K562 (cell line): ENCODE results near the gene POLD4. TPM values are rescaled to one million over a fixed set of nuclear protein-coding genes. Genes with fewer than 3 reads are reported as not detected.

Experiments
- ARID1B ChIP-seq: fragments of 450-650 bp; IDR thresholded peaks from 2 replicates; pipeline ENCODE4 v1.6.1; 2016; ENCODE audit warnings: antibody characterized with exemption, mild to moderate bottlenecking, inconsistent platforms
- C11orf30 ChIP-seq: fragments of 450-650 bp; IDR thresholded peaks from 2 replicates; pipeline ENCODE4 v1.6.1; 2016; ENCODE audit warnings: low read depth, mild to moderate bottlenecking
- CBX3 ChIP-seq, 2 experiments: IDR thresholded peaks; 1 replicate in 1 of 2; 2 replicates in 1 of 2; pipeline ENCODE4 v1.6.1; 2012; ENCODE audit warnings: inconsistent platforms in 2 of 2, low read length in 2 of 2, borderline replicate concordance in 1 of 2, control low read depth in 1 of 2
- CXXC5 ChIP-seq: fragments of 250-450 bp; sonication (Bioruptor Pico); IDR thresholded peaks from 2 replicates; pipeline ENCODE4 v1.8.0; 2022; ENCODE audit warnings: inconsistent platforms, mild to moderate bottlenecking, moderate library complexity
- DLX4 ChIP-seq: fragments of 250-450 bp; sonication (Bioruptor Pico); IDR thresholded peaks from 2 replicates; pipeline ENCODE4 v1.6.1; 2021; ENCODE audit warnings: mild to moderate bottlenecking
- ELK1 ChIP-seq: sonication (generic); formaldehyde crosslinking; IDR thresholded peaks from 2 replicates; pipeline ENCODE4 v1.8.1; 2022; ENCODE audit warnings: missing genetic modification reagents
- EP300 ChIP-seq: IDR thresholded peaks from 2 replicates; pipeline ENCODE4 v1.6.1; 2012; ENCODE audit warnings: low read length, improper control_type of control experiment
- ETV1 ChIP-seq: fragments of 450-650 bp; conservative IDR thresholded peaks from 2 replicates; pipeline ENCODE4 v1.6.1; 2016; ENCODE audit warnings: missing genetic modification characterization, control low read depth, low read depth, missing compliant biosample characterization
- JUNB ChIP-seq: fragments of 450-650 bp; formaldehyde crosslinking; conservative IDR thresholded peaks from 2 replicates; pipeline ENCODE4 v1.4.0; 2020; ENCODE audit warnings: mild to moderate bottlenecking
- MTA3 ChIP-seq: fragments of 450-650 bp; formaldehyde crosslinking; IDR thresholded peaks from 2 replicates; pipeline ENCODE4 v1.6.1; 2017; ENCODE audit warnings: mild to moderate bottlenecking, borderline replicate concordance
- MYNN ChIP-seq, 2 experiments: sonication (generic); formaldehyde crosslinking in 1 of 2; IDR thresholded peaks; 2 replicates each; pipeline versions ENCODE4 v1.5.0 to v1.6.1; 2016 to 2020; ENCODE audit warnings: antibody characterized with exemption in 1 of 2, missing genetic modification reagents in 1 of 2
- NFYB ChIP-seq: IDR thresholded peaks from 2 replicates; pipeline ENCODE4 v1.6.1; 2011; ENCODE audit warnings: mild to moderate bottlenecking, moderate library complexity; ENCODE audit not compliant: insufficient read length; ENCODE audit errors: extremely low read depth
- NR2C2 ChIP-seq, 2 experiments: fragments of 200-800 bp in 1 of 2; sonication (Bioruptor generic) in 1 of 2; sonication (generic) in 1 of 2; formaldehyde crosslinking in 1 of 2; IDR thresholded peaks; 2 replicates each; pipeline versions ENCODE4 v1.6.1 to v1.8.0; 2016 to 2022; ENCODE audit warnings: mild to moderate bottlenecking in 1 of 2, missing compliant biosample characterization in 1 of 2, missing genetic modification characterization in 1 of 2, missing genetic modification reagents in 1 of 2
- OTX1 ChIP-seq: fragments of 450-650 bp; formaldehyde crosslinking; IDR thresholded peaks from 2 replicates; pipeline ENCODE4 v1.4.0; 2022; ENCODE audit warnings: mild to moderate bottlenecking
- POLR2G ChIP-seq: fragments of 200-400 bp; formaldehyde crosslinking; IDR thresholded peaks from 2 replicates; pipeline ENCODE4 v1.6.1; 2017; ENCODE audit warnings: low read depth, mild to moderate bottlenecking, antibody characterized with exemption, low read length, moderate library complexity
- PURB ChIP-seq: sonication (generic); formaldehyde crosslinking; IDR thresholded peaks from 2 replicates; pipeline ENCODE4 v1.9.0; 2021; ENCODE audit warnings: low read depth, mild to moderate bottlenecking, missing genetic modification reagents
- TAF9B ChIP-seq: fragments of 450-650 bp; IDR thresholded peaks from 2 replicates; pipeline ENCODE4 v1.6.1; 2018; ENCODE audit warnings: mild to moderate bottlenecking; ENCODE audit not compliant: partially characterized antibody
- TEAD4 ChIP-seq, 2 experiments: sonication (generic) in 1 of 2; formaldehyde crosslinking in 1 of 2; IDR thresholded peaks; 2 replicates each; pipeline versions ENCODE4 v1.6.1 to v1.8.0; 2012 to 2022; ENCODE audit warnings: borderline replicate concordance in 1 of 2, inconsistent platforms in 1 of 2, low read length in 1 of 2, mild to moderate bottlenecking in 1 of 2, missing genetic modification reagents in 1 of 2
- TFAP4 ChIP-seq: sonication (generic); formaldehyde crosslinking; IDR thresholded peaks from 2 replicates; pipeline ENCODE4 v1.8.0; 2022; ENCODE audit warnings: missing genetic modification reagents, mild to moderate bottlenecking, moderate library complexity, borderline replicate concordance
- ZBTB1 ChIP-seq: sonication (generic); formaldehyde crosslinking; IDR thresholded peaks from 2 replicates; pipeline ENCODE4 v1.8.1; 2023; ENCODE audit warnings: missing genetic modification reagents, low read depth, mild to moderate bottlenecking, borderline replicate concordance
- ZC3H11A ChIP-seq: IDR thresholded peaks from 2 replicates; pipeline ENCODE4 v1.6.1; 2012; ENCODE audit warnings: low read depth, low read length, improper control_type of control experiment
- ZKSCAN3 ChIP-seq: fragments of 250-450 bp; sonication (Bioruptor Pico); IDR thresholded peaks from 2 replicates; pipeline ENCODE4 v1.4.0; 2020
- ZNF274 ChIP-seq: IDR thresholded peaks from 2 replicates; pipeline ENCODE4 v1.6.1; 2011; ENCODE audit warnings: low read depth, mild to moderate bottlenecking, low read length, moderate library complexity, borderline replicate concordance
- ZNF695 ChIP-seq: fragments of 450-650 bp; formaldehyde crosslinking; IDR thresholded peaks from 2 replicates; pipeline ENCODE4 v1.4.0; 2020; ENCODE audit warnings: mild to moderate bottlenecking, moderate library complexity
- ZNF75A ChIP-seq: fragments of 450-650 bp; formaldehyde crosslinking; IDR thresholded peaks from 2 replicates; pipeline ENCODE4 v1.4.0; 2020; ENCODE audit warnings: mild to moderate bottlenecking
- polyA plus RNA-seq, 8 experiments: library from polyadenylated mRNA; depleted of rRNA in 4 of 8; stranded (reverse) in 5 of 8; unstranded in 3 of 8; fragments of >200 nt; fragmentation: Nextera tagmentation in 2 of 8; fragmentation: Illumina TruSeq in 1 of 8; extraction: Ambion mirVana in 2 of 8; extraction: Trizol in 1 of 8; gene quantifications; 2 replicates each; pipeline versions ENCODE4 v1.2.1 to v1.2.3, GENCODE V29; 2011 to 2014; ENCODE audit warnings: inconsistent platforms in 1 of 8, missing spikeins in 1 of 8
- total RNA-seq, 7 experiments: library from RNA; depleted of rRNA in 6 of 7; stranded (reverse); fragments of >200 nt in 6 of 7; fragmentation: Illumina TruSeq in 2 of 7; extraction: Trizol in 2 of 7; gene quantifications; 2 replicates each; pipeline versions ENCODE4 v1.2.1 to v1.2.3, GENCODE V29; 2011 to 2021; ENCODE audit warnings: low replicate concordance in 1 of 7

Gene POLD4
- total and polyA plus RNA-seq, 9 of the 15 experiments (the other 6 are each of a cell fraction or from before 2014, with no cell fraction given): 5.8 to 64.5 (median 18.3) TPM

- TF ChIP-seq TEAD4 (IDR thresholded peaks at IDR 0.05; ENCODE audit: low read length) (no peak), TEAD4 (CRISPR knock-in tag; IDR thresholded peaks at IDR 0.05; ENCODE audit: borderline replicate concordance) (no peak), ZBTB1 (CRISPR knock-in tag) (peak; percentile 97), TFAP4 (peak; percentile 98), ARID1B (peak; percentile 61; the same call in 1 of the 2 replicates), ZNF695 (CRISPR knock-in tag) (no peak), ZNF274 (no peak), POLR2G (peak; percentile 90), TAF9B (peak; percentile 47), OTX1 (no peak), ZNF75A (CRISPR knock-in tag) (no peak), ZKSCAN3 (no peak), MYNN (IDR thresholded peaks at IDR 0.05) (no peak; the same call in 1 of the 2 replicates), MYNN (CRISPR knock-in tag; IDR thresholded peaks at IDR 0.05) (no peak), JUNB (CRISPR knock-in tag) (no peak), PURB (CRISPR knock-in tag) (no peak), MTA3 (peak; percentile 64), C11orf30 (no peak), EP300 (no peak; the same call in 1 of the 2 replicates), DLX4 (CRISPR knock-in tag) (no peak), CXXC5 (CRISPR knock-in tag) (peak; percentile 59), ELK1 (no peak), NR2C2 (CRISPR knock-in tag; IDR thresholded peaks at IDR 0.05) (no peak), NR2C2 (tag; IDR thresholded peaks at IDR 0.05) (peak; percentile 18; the same call in 1 of the 2 replicates), ZC3H11A (no peak), NFYB (no peak), CBX3 (IDR thresholded peaks at IDR 0.05; ENCODE audit: borderline replicate concordance in 1 of 2, low read length in 2 of 2) (no peak; a peak in 1 of 3 replicates), ETV1 (tag) (peak; percentile 70; the same call in 1 of the 2 replicates)
Observed at GRCh38 chr11:67317205-67317887, 36.0 kb downstream of the POLD4 start (continued).
